OCI-M2 (cell line): Measurements from ENCODE around the gene C10orf90.

Source experiments
- DNase-seq: peaks from one replicate; lab custom pipeline; 2025; ENCODE audit not compliant: unreplicated experiment; lab: John Stamatoyannopoulos, UW

The C10orf90 gene

GRCh38 chr10:126432507-126432906 is 238.0 kb downstream of the C10orf90 start:
- no peak for DNase-seq

GRCh38 chr10:126431816-126432215 is 238.7 kb downstream of the C10orf90 start:
- DNase-seq: no peak

GRCh38 chr10:126430512-126430911 is 240.0 kb downstream of the C10orf90 start:
- DNase-seq: no peak

DNA sequence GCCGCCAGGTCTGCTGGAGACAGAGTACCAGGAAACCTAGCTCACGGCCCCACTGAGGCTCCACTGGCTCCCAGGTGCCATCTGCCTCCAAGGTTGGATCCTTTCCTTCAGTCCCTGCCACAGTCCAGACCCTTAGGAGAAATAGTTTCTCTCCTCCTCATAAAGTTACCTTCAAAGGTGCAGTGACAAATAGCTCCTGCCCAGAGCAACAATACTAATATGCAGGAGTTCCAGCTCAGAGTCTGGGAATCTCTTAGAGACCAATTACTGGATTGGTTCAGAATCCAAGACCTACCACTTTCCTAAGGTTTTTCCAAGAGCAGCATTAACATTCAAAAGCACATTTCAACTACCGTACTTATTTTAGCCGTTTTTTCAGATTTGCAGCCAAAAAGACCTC is 241.2 kb downstream of the C10orf90 start:
- DNase-seq: no peak

GRCh38 chr10:126425489-126426065 is 244.9 kb downstream of the C10orf90 start:
- no peak for DNase-seq

GRCh38 chr10:126425032-126425431 is 245.5 kb downstream of the C10orf90 start:
- no peak for DNase-seq

DNA sequence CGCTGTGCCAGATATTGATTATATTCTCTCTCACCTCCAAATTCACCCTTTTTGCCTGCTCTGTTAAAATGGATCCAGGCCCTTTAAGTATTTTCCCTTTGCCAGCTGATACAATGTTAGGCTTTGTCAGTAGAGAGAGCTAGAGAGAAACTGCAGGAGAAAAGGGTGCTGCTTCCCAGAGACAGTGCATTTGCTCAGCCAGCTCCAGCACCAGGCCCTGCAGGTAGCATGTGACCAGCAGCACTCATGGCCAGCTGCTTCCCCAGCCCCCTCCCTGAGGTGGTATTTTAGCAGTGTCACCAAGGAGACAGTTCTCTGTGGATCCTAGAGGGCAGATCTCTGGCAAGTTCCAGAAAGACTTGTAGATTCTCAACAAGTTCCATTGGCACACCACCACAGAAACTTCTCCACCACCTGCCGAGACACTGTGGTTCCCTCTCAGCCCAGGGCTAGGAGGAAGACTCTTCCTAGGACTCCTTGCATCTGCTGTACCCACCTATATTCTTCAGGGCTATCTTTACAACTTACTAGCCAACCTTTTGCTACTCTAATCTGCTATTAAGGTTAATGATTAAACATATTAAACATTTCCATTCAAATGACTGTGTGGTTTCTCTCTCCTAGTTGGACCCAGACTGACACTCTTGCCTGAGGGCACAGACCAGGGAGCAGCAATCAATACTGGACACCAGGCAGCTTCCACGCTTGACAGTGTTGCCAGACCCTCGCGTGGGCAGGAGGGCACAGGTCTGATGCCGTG is 246.6 kb downstream of the C10orf90 start:
- no peak for DNase-seq

DNA sequence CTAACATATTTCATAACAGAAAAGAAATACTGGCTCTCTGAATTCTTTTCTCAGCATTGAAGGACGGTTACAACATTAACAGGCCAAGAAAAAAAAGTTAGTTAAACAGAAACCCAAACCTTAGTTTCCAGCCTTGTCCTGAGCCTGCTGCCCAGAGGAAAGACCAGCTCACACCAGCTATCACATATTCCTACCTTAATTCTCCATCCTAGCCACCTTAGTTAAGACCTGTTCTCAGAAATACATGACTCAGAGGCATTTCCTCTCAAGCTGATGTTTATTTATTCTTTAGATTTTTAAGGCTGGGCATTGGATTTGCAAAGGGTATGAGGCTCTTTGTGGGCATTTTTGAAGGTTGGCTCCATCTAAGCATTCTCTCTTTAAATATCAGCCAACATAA is 247.9 kb downstream of the C10orf90 start:
- DNase-seq: no peak

GRCh38 chr10:126421756-126422256 is 248.7 kb downstream of the C10orf90 start:
- no peak for DNase-seq

DNA sequence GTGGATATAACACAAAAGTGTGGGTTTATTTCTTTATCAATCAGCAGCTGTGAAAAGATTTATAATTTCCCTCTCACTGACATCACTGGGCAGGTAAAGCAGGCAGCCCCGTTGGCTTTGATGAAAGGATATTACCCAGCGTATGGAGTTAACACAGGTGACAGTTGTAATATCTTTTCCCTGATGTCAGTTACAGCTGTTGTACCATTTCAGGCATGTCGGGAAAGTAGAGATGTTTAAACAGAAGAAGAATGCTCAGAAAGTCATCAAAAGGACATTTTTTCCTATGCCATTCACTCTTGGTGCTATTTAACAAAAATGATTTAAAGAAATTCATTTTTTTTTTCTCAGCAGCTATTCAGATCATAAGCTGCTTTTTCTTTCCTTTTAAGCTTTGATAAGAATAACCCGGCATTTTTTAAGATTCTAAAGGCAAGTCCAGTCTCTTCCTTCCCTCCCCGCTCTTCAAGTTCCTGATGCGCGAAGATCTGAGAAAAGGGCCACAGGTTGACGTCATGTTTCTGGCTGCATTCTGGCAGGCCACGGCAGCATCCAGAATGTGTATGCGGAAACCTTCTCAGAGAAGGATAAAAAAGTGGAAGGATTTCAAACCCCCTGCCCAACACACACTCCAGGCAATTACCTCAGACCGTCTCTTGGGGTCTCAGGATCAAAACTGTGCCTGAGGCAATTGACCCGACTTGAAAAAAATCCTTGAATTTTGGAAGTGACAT is 249.8 kb downstream of the C10orf90 start:
- no peak for DNase-seq

GRCh38 chr10:126417220-126417825 is 253.2 kb downstream of the C10orf90 start:
- no peak for DNase-seq

DNA sequence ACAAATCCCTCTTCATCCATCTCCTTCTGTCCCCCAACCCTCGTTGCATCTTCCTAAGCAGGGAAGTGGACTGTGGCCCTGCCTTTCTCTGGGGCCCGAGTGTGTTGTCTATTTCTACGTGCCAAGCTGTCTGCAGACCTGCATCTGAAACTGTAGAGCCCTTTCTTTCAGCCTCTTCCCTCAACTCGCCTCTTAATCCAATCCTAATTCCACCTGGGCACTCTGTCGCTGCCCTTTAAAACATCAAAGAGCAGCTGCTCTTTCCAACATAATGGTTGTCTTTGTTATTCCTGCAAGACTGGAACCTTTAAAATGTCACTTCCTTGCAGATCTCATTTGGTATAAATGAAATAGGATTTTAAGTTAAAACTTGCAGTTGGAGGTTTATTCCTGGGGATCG is 260.7 kb downstream of the C10orf90 start:
- no peak for DNase-seq

- no peak for DNase-seq
Measured at GRCh38 chr10:126408953-126409641, 261.4 kb downstream of the C10orf90 start.

GRCh38 chr10:126407831-126408230 is 262.7 kb downstream of the C10orf90 start:
- no peak for DNase-seq

DNA sequence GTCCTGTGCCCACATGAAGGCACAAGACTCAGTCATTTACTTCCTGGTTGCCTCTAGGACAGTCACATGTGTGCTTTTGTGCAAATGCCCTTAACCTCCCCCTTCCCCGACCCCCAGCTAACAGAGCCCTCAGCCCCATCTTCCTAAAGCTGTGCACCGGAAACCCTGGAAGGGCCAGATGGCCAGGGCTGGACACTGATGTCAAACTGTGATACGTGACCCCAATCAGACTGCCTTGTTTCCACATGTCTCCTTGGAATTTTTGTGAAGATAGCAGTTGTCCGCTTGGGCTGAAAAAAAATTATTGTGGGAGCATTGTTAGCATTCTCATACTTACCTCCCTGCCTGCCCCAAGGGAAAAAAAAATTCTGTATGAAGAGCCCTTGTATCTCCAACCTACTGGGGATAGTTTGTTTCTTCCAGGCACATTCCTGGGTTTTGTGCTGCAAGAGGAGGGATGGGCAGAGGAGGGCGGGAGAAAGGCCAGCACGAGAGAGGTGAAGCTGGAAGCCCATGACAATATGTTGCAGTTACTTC is 265.2 kb downstream of the C10orf90 start:
- no peak for DNase-seq

DNA sequence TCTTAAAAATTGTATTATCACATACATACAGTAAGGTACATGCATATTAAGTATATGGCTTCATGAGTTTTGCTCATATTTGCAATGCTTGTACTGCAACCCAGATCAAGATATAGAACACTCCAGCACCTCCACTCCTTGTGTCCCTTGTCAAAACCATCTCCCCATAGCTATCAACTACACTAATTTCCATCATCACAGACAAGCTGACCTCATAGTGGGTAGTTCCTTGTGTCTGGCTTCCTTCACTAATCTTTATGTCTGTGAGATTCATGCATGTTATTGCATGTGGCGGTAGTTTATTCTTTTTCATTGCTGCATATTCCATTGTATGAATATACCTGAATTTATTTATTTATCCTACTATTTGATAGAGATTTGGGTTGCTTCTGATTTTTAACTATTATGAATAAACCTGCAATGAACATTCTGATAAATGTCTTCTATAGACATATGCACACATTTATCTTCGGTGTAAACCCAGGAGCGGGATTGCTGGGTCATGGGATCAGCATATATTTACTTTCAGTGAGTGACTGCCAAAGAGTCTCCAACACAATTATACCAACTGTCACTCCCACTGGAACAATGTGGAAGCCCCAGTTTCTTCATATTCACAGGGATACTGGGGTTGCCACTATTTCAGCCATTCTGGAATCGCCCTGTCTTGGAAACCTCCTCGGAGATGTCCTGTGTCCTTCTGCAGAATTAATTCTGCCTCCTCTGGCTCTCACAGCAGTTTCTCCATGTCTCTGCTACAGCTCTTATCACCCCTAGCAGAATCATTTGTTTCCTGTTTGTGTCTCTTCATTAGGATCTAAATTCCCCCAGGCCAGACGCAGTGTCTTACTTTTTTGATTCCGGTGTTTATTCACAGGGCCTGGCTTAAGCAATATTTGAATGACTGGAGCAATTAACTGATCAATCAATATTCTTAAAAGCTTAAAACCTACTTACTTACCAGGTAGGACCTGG is 267.5 kb downstream of the C10orf90 start:
- no peak for DNase-seq

GRCh38 chr10:126400641-126401040 is 269.9 kb downstream of the C10orf90 start:
- DNase-seq: no peak

- no peak for DNase-seq
Measured at GRCh38 chr10:126398924-126399323, 271.6 kb downstream of the C10orf90 start.

DNA sequence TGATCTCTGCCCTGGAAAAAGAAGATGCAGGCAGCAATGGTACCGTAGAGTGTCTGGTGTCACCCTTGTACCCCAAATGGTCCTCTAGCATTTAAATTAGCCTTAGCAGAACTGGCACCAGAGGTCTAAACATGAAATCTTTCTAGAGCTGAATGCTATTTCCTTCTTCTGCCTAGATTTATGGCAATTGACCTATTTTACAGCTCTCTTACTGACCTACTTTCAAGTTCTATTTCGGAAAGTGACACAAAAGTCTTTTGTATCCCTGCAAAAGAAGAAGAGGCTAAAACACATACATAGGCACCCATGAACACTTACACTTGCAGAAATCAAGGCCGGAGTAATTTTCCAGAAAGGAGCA is 272.1 kb downstream of the C10orf90 start:
- DNase-seq: no peak
